HCT116 (cell line): Measurements from ENCODE around the gene PIK3R6. TPM values are rescaled to one million over a fixed set of nuclear protein-coding genes. Genes with fewer than 3 reads are reported as not detected.

Experiments used
- ATAC-seq: fragments of 200-7000 bp; cut with Tn5 transposase; 2 replicates; pipeline ENCODE4 v1.9.1; 2020; ENCODE audit warnings: mild to moderate bottlenecking, moderate library complexity
- BruUV-seq: library from RNA; stranded (reverse); fragments of 400-500 nt; replicated peaks from 2 replicates; lab custom pipeline; 2021; lab: Mats Ljungman, UMichigan
- CTCF ChIA-PET: fragments of 300-600 bp; sonication (Branson Sonifier 250); formaldehyde crosslinking; loops from one replicate; lab custom pipeline; 2021; ENCODE audit warnings: antibody characterized with exemption; lab: Charles Lee
- POLR2A ChIA-PET: fragments of 300-600, 350-600 bp; sonication (Branson Sonifier 250); formaldehyde crosslinking; loops from one replicate; lab custom pipeline; 2021; ENCODE audit warnings: antibody characterized with exemption; lab: Charles Lee
- RAD21 ChIA-PET, 2 experiments: fragments of 300-600 bp; sonication (Branson Sonifier 250); formaldehyde crosslinking; loops; one replicate each; lab custom pipeline; 2023; ENCODE audit warnings: low total read pairs in 2 of 2; ENCODE audit not compliant: uncharacterized antibody in 2 of 2, unreplicated experiment in 2 of 2, low non-redundant PET in 1 of 2; lab: Charles Lee
- DNase-seq: peaks from one replicate; pipeline ENCODE4 v3.0.0-alpha.2; 2010; ENCODE audit warnings: low read depth, low spot score
- H2AFZ ChIP-seq: fragments of 200-600 bp; shearing (Covaris generic), sonication (generic); 2 replicates; pipeline ENCODE4 v1.6.1; 2017; ENCODE audit warnings: low read depth, mixed run types, mixed read lengths, antibody characterized with exemption, low read length; ENCODE audit not compliant: poor library complexity, severe bottlenecking
- H3K27ac ChIP-seq: 2 replicates; pipeline ENCODE4 v1.5.1; 2012; ENCODE audit warnings: low read depth, low read length
- H3K27me3 ChIP-seq: fragments of 200-600 bp; sonication (generic); 2 replicates; pipeline ENCODE4 v1.6.1; 2016; ENCODE audit warnings: mixed run types, low read length, mixed read lengths; ENCODE audit not compliant: insufficient read depth
- H3K36me3 ChIP-seq, 2 experiments: fragments of 200-500 bp in 1 of 2; fragments of 200-600 bp in 1 of 2; sonication (Bioruptor generic) in 1 of 2; sonication (generic) in 1 of 2; 2 replicates each; pipeline versions ENCODE4 v1.5.1 to v1.6.1; 2014 to 2016; ENCODE audit warnings: low read length in 2 of 2, inconsistent platforms in 1 of 2, mixed read lengths in 1 of 2, mixed run types in 1 of 2; ENCODE audit not compliant: insufficient read depth in 2 of 2, control insufficient read depth in 1 of 2
- H3K4me1 ChIP-seq, 2 experiments: fragments of 200-600 bp in 1 of 2; sonication (generic) in 1 of 2; 2 replicates each; pipeline versions ENCODE4 v1.5.1 to v1.6.1; 2012 to 2017; ENCODE audit warnings: low read length in 2 of 2, inconsistent platforms in 1 of 2, mild to moderate bottlenecking in 1 of 2, mixed read lengths in 1 of 2, mixed run types in 1 of 2, moderate library complexity in 1 of 2; ENCODE audit not compliant: insufficient read depth in 2 of 2, control insufficient read depth in 1 of 2
- H3K4me2 ChIP-seq: fragments of 200-600 bp; sonication (generic); 2 replicates; pipeline ENCODE4 v1.6.1; 2017; ENCODE audit warnings: mixed run types, low read length, mixed read lengths
- H3K4me3 ChIP-seq, 2 experiments: fragments of 200-600 bp in 1 of 2; sonication (generic) in 1 of 2; replicated peaks in 1 of 2; 2 replicates each; pipeline ENCODE4 v1.5.1; 2011 to 2016; ENCODE audit warnings: low read length in 2 of 2, control low read depth in 1 of 2, low read depth in 1 of 2, mild to moderate bottlenecking in 1 of 2, mixed read lengths in 1 of 2, mixed run types in 1 of 2
- H3K79me2 ChIP-seq: fragments of 200-600 bp; sonication (generic); 2 replicates; pipeline ENCODE4 v1.6.1; 2017; ENCODE audit warnings: mild to moderate bottlenecking, mixed run types, low read length, moderate library complexity, mixed read lengths; ENCODE audit not compliant: insufficient read depth
- H3K9ac ChIP-seq: fragments of 200-600 bp; sonication (generic); 2 replicates; pipeline ENCODE4 v1.6.1; 2016; ENCODE audit warnings: low read length, mixed read lengths
- H3K9me2 ChIP-seq: fragments of 200-600 bp; sonication (generic), shearing (Covaris generic); 2 replicates; pipeline ENCODE4 v1.6.1; 2017; ENCODE audit warnings: mixed run types, mild to moderate bottlenecking, moderate library complexity; ENCODE audit not compliant: insufficient read depth
- H3K9me3 ChIP-seq, 2 experiments: fragments of 200-500 bp in 1 of 2; fragments of 200-600 bp in 1 of 2; sonication (Bioruptor generic) in 1 of 2; sonication (generic) in 1 of 2; 2 replicates each; pipeline ENCODE4 v1.6.1; 2014 to 2017; ENCODE audit warnings: low read length in 2 of 2, mixed read lengths in 2 of 2, inconsistent platforms in 1 of 2, low read depth in 1 of 2, mild to moderate bottlenecking in 1 of 2, mixed run types in 1 of 2, moderate library complexity in 1 of 2; ENCODE audit not compliant: control insufficient read depth in 1 of 2, insufficient read depth in 1 of 2
- H4K20me1 ChIP-seq: fragments of 200-600 bp; sonication (generic), shearing (Covaris generic); 2 replicates; pipeline ENCODE4 v1.6.1; 2017; ENCODE audit warnings: mixed run types, mild to moderate bottlenecking, moderate library complexity; ENCODE audit not compliant: insufficient read depth
- ATF3 ChIP-seq: IDR thresholded peaks from 2 replicates; pipeline ENCODE4 v1.6.1; 2012
- CBX3 ChIP-seq: IDR thresholded peaks from 2 replicates; pipeline ENCODE4 v1.6.1; 2012; ENCODE audit warnings: low read depth
- EGR1 ChIP-seq: IDR thresholded peaks from 2 replicates; pipeline ENCODE4 v1.6.1; 2012; ENCODE audit warnings: low read depth
- ELF1 ChIP-seq: IDR thresholded peaks from 2 replicates; pipeline ENCODE4 v1.6.1; 2012; ENCODE audit warnings: low read depth, borderline replicate concordance
- EZH2 ChIP-seq: fragments of 200-600 bp; sonication (generic); IDR thresholded peaks from 2 replicates; pipeline ENCODE4 v1.6.1; 2017; ENCODE audit warnings: antibody characterized with exemption, mixed run types
- EZH2phosphoT487 ChIP-seq: fragments of 200-600 bp; IDR thresholded peaks from 2 replicates; pipeline ENCODE4 v1.6.1; 2018; ENCODE audit warnings: antibody characterized with exemption, borderline replicate concordance
- FOSL1 ChIP-seq: IDR thresholded peaks from 2 replicates; pipeline ENCODE4 v1.6.1; 2012; ENCODE audit warnings: low read depth
- JUND ChIP-seq: IDR thresholded peaks from 2 replicates; pipeline ENCODE4 v1.6.1; 2012
- POLR2A ChIP-seq: IDR thresholded peaks from 2 replicates; pipeline ENCODE4 v1.7.0; 2011; ENCODE audit warnings: borderline replicate concordance; ENCODE audit not compliant: insufficient read depth, insufficient read length; ENCODE audit errors: extremely low read depth
- POLR2AphosphoS5 ChIP-seq: IDR thresholded peaks from 2 replicates; pipeline ENCODE4 v1.6.1; 2011; ENCODE audit warnings: mild to moderate bottlenecking, low read depth, low read length, moderate library complexity
- RAD21 ChIP-seq: IDR thresholded peaks from 2 replicates; pipeline ENCODE4 v1.6.1; 2012; ENCODE audit warnings: low read depth, mild to moderate bottlenecking
- SIN3A ChIP-seq: IDR thresholded peaks from 2 replicates; pipeline ENCODE4 v1.6.1; 2012; ENCODE audit warnings: low read depth
- SP1 ChIP-seq: IDR thresholded peaks from 2 replicates; pipeline ENCODE4 v1.6.1; 2012; ENCODE audit warnings: low read depth
- SRF ChIP-seq: IDR thresholded peaks from 2 replicates; pipeline ENCODE4 v1.6.1; 2012; ENCODE audit warnings: low read depth
- TCF7L2 ChIP-seq: IDR thresholded peaks from 2 replicates; pipeline ENCODE4 v1.7.0; 2011; ENCODE audit warnings: borderline replicate concordance, inconsistent platforms; ENCODE audit not compliant: insufficient read depth, insufficient read length; ENCODE audit errors: extremely low read depth
- YY1 ChIP-seq: IDR thresholded peaks from 2 replicates; pipeline ENCODE4 v1.6.1; 2011; ENCODE audit warnings: low read length, low read depth, moderate library complexity, mild to moderate bottlenecking; ENCODE audit not compliant: insufficient replicate concordance; ENCODE audit errors: extremely low read depth
- ZBTB33 ChIP-seq: IDR thresholded peaks from 2 replicates; pipeline ENCODE4 v1.6.1; 2011; ENCODE audit warnings: mild to moderate bottlenecking, low read length, moderate library complexity; ENCODE audit not compliant: insufficient replicate concordance; ENCODE audit errors: extremely low read depth
- ZFX ChIP-seq: fragments of 450-650 bp; IDR thresholded peaks from 2 replicates; pipeline ENCODE4 v1.6.1; 2017
- ZNF274 ChIP-seq: fragments of 200-500 bp; sonication (Bioruptor generic); IDR thresholded peaks from 2 replicates; pipeline ENCODE4 v1.6.1; 2014; ENCODE audit warnings: mild to moderate bottlenecking, low read depth, low read length, inconsistent platforms
- intact Hi-C: fragments of 100-400 bp; cut with micrococcal nuclease; formaldehyde crosslinking; loops from 2 replicates; pipeline ENCODE4 v1.10.0; 2022
- total RNA-seq: library from RNA; stranded (reverse); gene quantifications from one replicate; pipeline ENCODE4 v1.2.1, GENCODE V29; 2021; ENCODE audit not compliant: unreplicated experiment
- TF ChIP-seq, protein P1 (sequence below): IDR thresholded peaks from 2 replicates; pipeline ENCODE4 v1.6.1; 2012

PIK3R6 gene
- total RNA-seq, 1 experiment from 2014 or later = 0.07 TPM

DNA sequence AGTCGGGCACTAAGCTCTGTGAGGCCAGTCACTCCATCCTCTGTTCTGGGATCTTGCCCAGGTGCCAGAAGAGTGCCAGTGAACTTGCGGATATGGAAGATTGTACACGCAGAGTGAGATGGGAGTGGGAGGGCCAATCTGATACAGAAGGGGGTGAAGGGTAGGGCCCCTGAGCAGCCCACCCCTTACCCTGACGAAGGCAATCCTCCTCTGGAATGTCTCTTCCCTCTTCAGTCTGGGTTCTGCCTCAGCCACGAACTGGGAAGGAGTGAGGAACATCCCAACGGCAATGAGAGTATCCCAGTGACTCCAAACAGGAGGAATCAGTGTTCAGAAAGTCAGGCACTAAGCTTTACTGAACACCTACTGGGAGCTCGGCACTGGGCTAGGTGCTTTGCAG lies 11.9 kb upstream of the PIK3R6 start:
- TF ChIP-seq CBX3 (no peak), JUND (no peak), SP1 (no peak), EZH2 (no peak), ELF1 (no peak), ZNF274 (no peak), TCF7L2 (no peak), EGR1 (no peak), FOSL1 (no peak), EZH2phosphoT487 (no peak), SRF (no peak)
- TF ChIP-seq, all 23 proteins: peak for 0
- Histone ChIP-seq H3K9me3 (no peaks in the 10 kb centered on the region), H3K9me2 (no peaks in the 10 kb centered on the region), H3K4me1 (no peaks in the 10 kb centered on the region), H4K20me1 (no peaks in the 10 kb centered on the region), H3K27me3 (0 out of 2 replicates have a peak, but pooled peaks cover 8% of the 10 kb centered on the region), H3K27ac (no peak overlapping the region), H3K4me3 (no peak overlapping the region), H3K36me3 (no peaks in the 10 kb centered on the region), H2AFZ (no peak overlapping the region), H3K79me2 (no peaks in the 10 kb centered on the region), H3K9ac (no peak overlapping the region), H3K4me2 (no peak overlapping the region)
- ChIA-PET CTCF (interaction anchor here (1.0 kb wide), 1 partner anchor 805 kb away, joined by 3 read pairs; no protein-coding TSS in a partner anchor), RAD21 (no interaction called here), POLR2A (no interaction called here)
- no TSS peak for BruUV-seq
- intact Hi-C loops = no loop called here
- ATAC-seq = no peak
- DNase-seq = no peak

DNA sequence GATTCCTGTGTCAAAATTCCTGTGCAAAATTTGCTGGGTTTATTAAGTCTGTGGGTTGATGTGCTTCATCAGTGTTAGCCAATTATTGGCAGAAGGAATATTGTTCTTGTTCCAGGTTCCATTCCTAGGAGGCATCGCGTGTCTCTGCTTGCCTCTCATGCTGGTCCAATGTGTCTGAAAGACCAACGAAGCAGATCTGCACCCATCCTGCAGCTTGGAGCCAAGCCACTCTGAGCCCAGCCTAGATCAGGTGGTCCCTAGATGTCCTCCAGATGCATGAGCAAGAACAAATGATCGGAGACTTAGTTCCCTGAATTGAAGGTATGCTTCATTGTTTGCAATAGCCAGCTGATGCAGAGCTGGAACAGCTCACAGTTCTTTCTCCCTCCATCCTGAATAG lies 10.5 kb upstream of the PIK3R6 start:
- intact Hi-C loops = no loop called here
- Histone ChIP-seq H3K9me3 (no peaks in the 10 kb centered on the region), H3K27me3 (0 out of 2 replicates have a peak, but pooled peaks cover 8% of the 10 kb centered on the region), H3K4me3 (no peak overlapping the region), H2AFZ (no peak overlapping the region), H3K4me1 (no peaks in the 10 kb centered on the region), H3K9me2 (no peaks in the 10 kb centered on the region), H3K27ac (no peak overlapping the region), H3K4me2 (no peak overlapping the region), H3K79me2 (no peaks in the 10 kb centered on the region), H4K20me1 (no peaks in the 10 kb centered on the region), H3K9ac (no peak overlapping the region), H3K36me3 (no peaks in the 10 kb centered on the region)
- POLR2A ChIA-PET = no interaction called here
- CTCF ChIA-PET = no interaction called here
- ATAC-seq (no peak), DNase-seq (no peak)
- RAD21 ChIA-PET = no interaction called here
- BruUV-seq = no TSS peak
- TF ChIP-seq POLR2AphosphoS5 = no peak
- TF ChIP-seq YY1 = no peak
- TF ChIP-seq RAD21 = no peak
- no peak for TF ChIP-seq CBX3
- no peak for TF ChIP-seq JUND
- no peak for TF ChIP-seq ZFX
- TF ChIP-seq ATF3 = no peak
- TF ChIP-seq ZNF274 = no peak
- TF ChIP-seq, protein P1, sequence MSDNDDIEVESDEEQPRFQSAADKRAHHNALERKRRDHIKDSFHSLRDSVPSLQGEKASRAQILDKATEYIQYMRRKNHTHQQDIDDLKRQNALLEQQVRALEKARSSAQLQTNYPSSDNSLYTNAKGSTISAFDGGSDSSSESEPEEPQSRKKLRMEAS = no peak
- no peak for TF ChIP-seq SP1
- TF ChIP-seq ZBTB33 = no peak
- no peak for TF ChIP-seq ELF1
- no peak for TF ChIP-seq SIN3A
- no peak for TF ChIP-seq EZH2
- TF ChIP-seq EGR1 = no peak
- TF ChIP-seq POLR2A = no peak
